Measurements from ENCODE around the gene HEG1.

The HEG1 gene

DNA sequence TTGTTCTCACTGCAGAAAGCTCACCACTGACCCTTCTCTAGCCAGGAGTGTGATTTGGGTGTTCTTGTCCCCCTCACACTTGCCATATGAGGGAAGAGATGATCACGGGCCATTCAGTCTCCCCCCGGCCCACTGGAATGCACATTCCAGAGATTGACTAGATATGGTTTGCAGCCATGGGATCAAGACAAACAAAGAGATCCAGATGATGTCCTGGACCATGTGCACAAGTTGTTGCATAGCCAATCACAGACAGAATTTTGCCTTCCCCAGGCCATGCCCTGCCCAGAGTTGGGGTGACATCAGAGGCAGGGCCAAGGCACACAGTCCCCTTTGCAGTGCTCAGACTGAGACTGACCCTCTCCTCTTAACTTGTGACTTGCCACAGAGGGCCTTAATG lies 136.0 kb downstream of the HEG1 start:
- TF ChIP-seq CTCF (IDR thresholded peaks at IDR 0.05; ENCODE audit: low read depth, low read length) = no peak
- peak in 1 of 2 donors; percentile 13 for DNase-seq (ENCODE audit: low read depth in 2 of 2)
- H3K4me3 ChIP-seq (replicated peaks in 1 of 2; ENCODE audit: low read depth in 2 of 2, low read length in 2 of 2) = no peak overlapping the region

- no peak for DNase-seq (ENCODE audit: low read depth in 2 of 2)
- H3K4me3 ChIP-seq (replicated peaks in 1 of 2; ENCODE audit: low read depth in 2 of 2, low read length in 2 of 2) = no peak overlapping the region
- no peak for TF ChIP-seq CTCF (IDR thresholded peaks at IDR 0.05; ENCODE audit: low read depth, low read length)
These were observed 137.3 kb downstream of the HEG1 start for GRCh38 chr3:124918524-124918923.

- H3K4me3 ChIP-seq (replicated peaks in 1 of 2; ENCODE audit: low read depth in 2 of 2, low read length in 2 of 2) = no peak overlapping the region
- TF ChIP-seq CTCF (IDR thresholded peaks at IDR 0.05; ENCODE audit: low read depth, low read length) = no peak
- peak in 1 of 2 donors; percentile 27 for DNase-seq (ENCODE audit: low read depth in 2 of 2)
These were observed 138.9 kb downstream of the HEG1 start for GRCh38 chr3:124916837-124917409.
